K562 (cell line): Measurements from ENCODE around the gene RNF187. TPM values are rescaled to one million over a fixed set of nuclear protein-coding genes. Genes with fewer than 3 reads are reported as not detected.

Source experiments
- ARID3B ChIP-seq: fragments of 250-450 bp; sonication (Bioruptor Pico); IDR thresholded peaks from 2 replicates; pipeline ENCODE4 v1.4.0; 2020; ENCODE audit warnings: borderline replicate concordance
- MGA ChIP-seq: fragments of 450-650 bp; IDR thresholded peaks from 2 replicates; pipeline ENCODE4 v1.6.1; 2016; ENCODE audit warnings: mild to moderate bottlenecking, moderate library complexity
- PHB2 ChIP-seq: fragments of 450-650 bp; IDR thresholded peaks from 2 replicates; pipeline ENCODE4 v1.6.1; 2017; ENCODE audit warnings: low read depth
- polyA plus RNA-seq, 8 experiments: library from polyadenylated mRNA; depleted of rRNA in 4 of 8; stranded (reverse) in 5 of 8; unstranded in 3 of 8; fragments of >200 nt; fragmentation: Nextera tagmentation in 2 of 8; fragmentation: Illumina TruSeq in 1 of 8; extraction: Ambion mirVana in 2 of 8; extraction: Trizol in 1 of 8; gene quantifications; 2 replicates each; pipeline versions ENCODE4 v1.2.1 to v1.2.3, GENCODE V29; 2011 to 2014; ENCODE audit warnings: inconsistent platforms in 1 of 8, missing spikeins in 1 of 8
- total RNA-seq, 7 experiments: library from RNA; depleted of rRNA in 6 of 7; stranded (reverse); fragments of >200 nt in 6 of 7; fragmentation: Illumina TruSeq in 2 of 7; extraction: Trizol in 2 of 7; gene quantifications; 2 replicates each; pipeline versions ENCODE4 v1.2.1 to v1.2.3, GENCODE V29; 2011 to 2021; ENCODE audit warnings: low replicate concordance in 1 of 7

Gene RNF187
- total and polyA plus RNA-seq, 9 of the 15 experiments (the other 6 are each of a cell fraction or from before 2014, with no cell fraction given): 2.3 to 119 (median 41.9) TPM

DNA sequence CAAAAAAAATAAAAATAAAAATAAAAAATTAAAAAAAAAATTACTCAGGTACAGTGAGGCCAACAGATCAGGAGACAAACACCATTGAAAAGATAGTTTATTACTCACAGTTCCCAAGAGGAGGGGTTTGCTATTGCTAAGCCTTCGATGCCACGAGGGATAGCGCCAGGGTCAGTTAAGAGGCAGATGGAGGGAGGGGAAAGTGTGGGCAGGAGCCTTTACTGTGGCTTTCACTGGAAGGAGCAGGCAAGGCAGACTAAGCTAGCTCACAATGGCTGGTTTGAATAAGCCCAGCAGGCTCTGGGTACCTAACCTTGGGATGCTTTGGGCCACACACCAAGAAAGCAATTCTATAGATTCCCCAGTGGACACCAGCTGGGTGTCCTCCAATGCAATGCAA, 12.7 kb upstream of the RNF187 start (continued):
- no peak for TF ChIP-seq ARID3B (CRISPR knock-in tag)
- TF ChIP-seq MGA: no peak
- no peak for TF ChIP-seq PHB2
